ENCODE results near the gene MT1A.
"Not testable (repeated sequence)": the region's sequence is repeated elsewhere in the genome, so short reads cannot be mapped to it uniquely, and the experiment has no call there.

MT1A gene

DNA sequence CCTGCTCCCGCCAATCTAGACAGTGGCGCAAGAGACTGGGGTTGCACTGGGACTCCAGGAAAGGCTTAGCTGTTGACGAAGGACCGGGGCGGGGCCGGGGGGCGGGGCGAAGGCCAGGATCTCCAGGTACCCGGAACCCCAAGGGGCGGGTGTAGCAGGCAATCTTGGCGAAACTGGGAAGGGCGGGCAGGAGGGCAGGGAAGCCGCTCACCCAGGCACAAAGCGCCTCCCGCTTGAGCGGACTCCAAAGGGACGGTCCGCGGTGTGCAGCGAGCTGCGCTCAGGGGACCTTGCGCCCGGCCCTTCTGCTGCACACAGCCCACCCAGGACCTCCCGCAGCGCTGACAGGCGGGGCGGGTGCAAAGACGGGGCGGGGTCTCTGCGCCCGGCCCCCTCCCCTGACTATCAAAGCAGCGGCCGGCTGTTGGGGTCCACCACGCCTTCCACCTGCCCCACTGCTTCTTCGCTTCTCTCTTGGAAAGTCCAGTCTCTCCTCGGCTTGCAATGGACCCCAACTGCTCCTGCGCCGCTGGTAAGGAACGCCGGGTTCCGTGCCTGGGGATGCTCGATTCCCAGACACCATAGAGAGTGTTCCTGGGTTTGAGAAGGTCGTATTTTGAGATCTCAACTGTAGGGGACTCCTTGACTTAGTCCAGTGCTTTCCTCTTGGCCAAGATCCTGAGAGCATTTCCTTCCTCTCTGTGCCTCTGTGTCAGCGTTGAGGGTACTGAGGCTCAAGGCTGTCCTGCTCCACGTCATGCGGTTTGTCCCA lies 19.3 kb downstream of the MT1A start, which contains the start of gene MT1F:
Gene MT1F (plus strand): TSS at position 405 of the 772 bp plus-strand sequence. CDS start 100 bp downstream, at position 505.
- DNase-seq (ENCODE audit: low read depth): no peak

DNA sequence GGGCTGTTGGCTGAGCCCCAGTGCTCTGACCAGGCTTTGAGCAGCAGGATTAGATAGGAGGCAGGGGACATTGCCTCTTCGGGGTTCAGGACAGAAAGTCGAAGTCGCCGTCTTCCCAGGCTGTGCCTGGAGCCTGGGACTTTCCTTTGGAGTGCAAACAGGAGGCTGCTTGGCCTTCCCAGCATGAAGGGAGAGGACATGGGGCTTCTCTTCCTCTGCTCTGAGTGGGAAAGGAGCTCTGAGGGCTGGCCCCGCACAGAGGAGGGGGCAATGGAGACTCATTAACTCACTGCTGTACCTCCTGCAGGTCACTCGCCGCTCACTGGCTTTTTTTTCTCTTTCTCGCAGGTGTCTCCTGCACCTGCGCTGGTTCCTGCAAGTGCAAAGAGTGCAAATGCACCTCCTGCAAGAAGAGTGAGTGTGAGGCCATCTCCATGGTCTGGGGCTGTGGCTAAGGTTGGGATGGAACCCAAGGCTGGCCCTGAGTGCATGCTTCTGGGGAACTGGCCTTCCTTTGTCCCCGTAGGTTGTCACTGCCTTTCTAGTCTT lies 19.9 kb downstream of the MT1A start:
- no peak for DNase-seq (ENCODE audit: low read depth)

DNA sequence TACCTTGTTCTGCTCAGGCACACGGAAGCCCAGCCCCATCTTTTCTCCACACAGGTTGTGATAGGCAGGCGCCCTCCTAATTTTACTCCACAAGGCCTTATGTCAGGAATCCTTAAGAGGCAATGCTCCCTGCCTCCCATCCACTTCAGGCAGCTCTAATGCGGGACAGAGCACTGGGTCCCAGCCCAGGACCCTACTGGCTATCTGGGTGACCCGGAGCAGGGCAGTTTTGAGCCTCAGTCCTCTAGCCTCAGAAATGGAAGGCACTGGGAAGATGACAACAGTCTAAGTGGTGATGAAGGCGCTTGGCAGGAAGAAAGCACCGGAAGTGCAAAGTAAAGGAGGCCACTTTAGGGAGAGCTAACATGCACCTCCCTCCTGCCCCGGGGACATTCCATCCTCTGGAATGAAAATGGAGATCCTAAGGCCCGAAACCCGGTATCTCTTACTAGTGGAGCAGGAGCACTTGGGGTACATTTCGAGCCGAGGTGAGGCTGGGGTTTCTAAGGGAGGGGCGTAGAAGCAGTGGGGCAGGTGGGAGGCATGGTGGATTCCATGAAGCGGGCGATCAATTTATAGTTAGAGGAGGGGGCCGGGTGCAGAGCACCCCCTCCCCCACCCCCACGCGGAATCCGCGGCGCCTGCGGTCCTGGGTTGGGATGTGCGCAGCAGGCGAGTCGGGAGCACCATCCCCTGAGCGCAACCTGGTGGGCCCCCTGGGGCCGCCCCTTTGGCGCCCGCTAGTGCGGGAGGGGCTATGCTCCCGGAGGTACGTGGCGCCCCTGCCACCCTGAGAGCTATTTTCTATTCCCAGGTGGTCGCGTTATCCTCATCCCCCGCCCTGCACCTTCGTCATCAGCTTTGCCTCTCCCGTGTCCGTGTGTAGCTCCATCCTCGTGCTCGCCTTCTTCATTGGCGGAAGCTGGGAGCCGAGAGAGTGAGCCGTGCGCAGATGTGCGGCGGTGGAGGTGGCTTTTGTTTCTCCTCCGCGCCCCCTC lies 24.2 kb downstream of the MT1A start:
- no peak for DNase-seq (ENCODE audit: low read depth)

DNA sequence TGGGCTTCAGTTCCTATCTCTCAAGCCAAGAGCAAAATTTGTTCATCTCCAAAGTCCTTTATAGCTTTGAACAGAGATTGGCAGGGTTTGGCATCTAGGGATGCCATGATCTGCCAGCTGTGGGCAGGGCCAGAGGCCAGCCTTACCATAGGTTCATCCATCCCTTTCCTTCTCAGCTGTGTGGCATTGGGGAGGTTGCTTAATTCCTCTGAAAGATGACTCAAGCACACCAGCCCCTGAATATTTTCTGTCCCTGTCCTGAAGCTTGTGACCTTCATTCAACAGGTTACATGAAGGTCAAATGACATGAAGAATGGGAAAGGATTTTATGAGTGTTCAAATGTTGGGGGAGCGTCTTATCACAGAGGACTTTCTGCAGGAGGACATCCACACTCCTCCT lies 26.0 kb downstream of the MT1A start:
- DNase-seq (ENCODE audit: low read depth): no peak

DNA sequence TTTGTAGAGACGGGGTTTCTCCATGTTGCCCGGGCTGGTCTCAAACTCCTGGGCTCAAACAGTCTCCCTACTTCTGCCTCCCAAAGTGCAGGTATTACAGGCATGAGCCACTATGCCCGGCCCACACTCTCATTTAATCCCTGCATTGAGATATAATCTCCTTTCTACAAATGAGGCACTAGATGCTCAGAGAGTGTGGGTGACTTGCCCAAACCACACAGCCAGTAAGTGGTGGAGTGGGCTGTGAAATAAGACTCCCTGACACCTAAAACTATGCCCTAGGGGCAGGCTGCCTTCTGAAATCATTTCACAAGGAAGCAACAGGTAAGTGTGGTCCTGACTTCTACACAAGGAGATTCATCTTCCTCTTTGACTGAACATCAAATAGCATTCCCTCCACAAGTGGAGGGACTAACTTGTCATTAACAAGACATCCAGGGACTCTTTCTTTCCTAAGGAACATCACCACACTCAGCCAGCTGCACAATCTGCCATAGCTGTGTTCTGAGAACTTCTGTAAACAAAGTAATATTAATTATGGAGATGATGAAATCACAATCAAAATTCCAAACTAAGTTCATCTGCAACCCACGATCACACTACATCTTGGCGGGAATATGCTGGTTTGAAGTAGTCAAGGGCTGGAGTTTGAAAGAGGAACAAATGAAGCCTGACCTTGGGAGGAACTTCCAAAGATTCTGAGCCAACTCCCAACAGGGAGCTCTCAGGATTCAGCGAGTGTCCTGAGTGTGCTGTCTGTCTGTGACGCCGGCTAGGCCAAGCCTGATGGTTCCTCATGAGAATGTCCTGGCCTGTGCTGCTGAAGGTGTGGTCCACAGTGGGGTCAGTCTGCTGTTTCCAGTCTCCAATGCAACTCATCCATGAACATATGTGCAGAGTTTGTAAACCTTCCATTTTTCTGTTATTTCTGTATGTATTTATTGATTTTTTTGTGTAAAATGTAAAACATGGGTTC lies 27.1 kb downstream of the MT1A start:
- DNase-seq (ENCODE audit: low read depth): not testable (repeated sequence)

DNA sequence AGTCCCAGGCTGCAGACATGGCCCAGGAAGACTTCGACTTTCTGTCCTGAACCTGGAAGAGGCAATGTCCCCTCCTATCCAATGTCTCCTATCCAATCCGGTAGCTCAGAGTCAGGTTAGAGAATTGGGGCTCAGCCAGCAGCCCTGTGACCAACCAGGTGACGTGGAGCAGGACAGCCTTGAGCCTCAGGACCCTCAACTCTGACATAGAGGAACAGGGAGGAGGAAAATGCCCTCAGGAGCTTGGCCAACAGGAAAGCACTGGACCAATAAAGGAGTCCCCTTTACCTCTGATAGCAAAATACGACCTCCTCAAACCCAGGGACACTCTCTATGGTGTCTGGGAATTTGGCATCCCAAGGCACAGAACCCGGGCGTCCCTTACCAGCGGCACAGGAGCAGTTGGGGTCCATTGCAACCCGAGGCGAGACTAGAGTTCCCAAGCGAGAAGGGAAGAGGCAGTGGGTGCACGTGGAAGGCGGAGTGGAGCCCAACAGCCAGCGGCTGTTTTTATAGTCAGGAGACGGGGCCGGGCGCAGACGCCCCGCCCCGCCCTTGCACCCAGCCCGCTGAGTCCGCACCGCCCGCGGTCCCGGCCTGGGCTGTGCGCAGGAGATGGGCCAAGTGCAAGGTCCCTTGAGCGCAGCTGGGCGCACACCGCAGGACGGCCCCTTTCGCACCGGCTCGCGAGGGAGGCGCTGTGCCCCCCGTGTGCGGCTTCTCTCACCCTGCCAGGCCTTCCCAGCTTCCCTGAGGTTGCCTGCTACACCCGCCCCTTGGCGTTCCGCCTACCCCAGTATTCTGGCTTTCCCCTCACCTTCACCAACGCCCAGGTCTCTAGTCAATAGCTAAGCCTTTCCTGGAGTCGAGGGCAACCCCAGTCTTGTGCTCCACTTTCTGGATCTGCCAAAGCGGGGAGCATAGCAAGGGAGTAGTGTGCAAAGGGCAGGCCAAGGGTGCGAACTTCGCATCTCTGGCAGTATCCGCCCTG lies 29.4 kb downstream of the MT1A start, which contains the start of gene MT1G:
Gene MT1G (minus strand): TSS at position 485 of the 991 bp plus-strand sequence. CDS start 72 bp downstream, at position 413.
- no peak for DNase-seq (ENCODE audit: low read depth)

DNA sequence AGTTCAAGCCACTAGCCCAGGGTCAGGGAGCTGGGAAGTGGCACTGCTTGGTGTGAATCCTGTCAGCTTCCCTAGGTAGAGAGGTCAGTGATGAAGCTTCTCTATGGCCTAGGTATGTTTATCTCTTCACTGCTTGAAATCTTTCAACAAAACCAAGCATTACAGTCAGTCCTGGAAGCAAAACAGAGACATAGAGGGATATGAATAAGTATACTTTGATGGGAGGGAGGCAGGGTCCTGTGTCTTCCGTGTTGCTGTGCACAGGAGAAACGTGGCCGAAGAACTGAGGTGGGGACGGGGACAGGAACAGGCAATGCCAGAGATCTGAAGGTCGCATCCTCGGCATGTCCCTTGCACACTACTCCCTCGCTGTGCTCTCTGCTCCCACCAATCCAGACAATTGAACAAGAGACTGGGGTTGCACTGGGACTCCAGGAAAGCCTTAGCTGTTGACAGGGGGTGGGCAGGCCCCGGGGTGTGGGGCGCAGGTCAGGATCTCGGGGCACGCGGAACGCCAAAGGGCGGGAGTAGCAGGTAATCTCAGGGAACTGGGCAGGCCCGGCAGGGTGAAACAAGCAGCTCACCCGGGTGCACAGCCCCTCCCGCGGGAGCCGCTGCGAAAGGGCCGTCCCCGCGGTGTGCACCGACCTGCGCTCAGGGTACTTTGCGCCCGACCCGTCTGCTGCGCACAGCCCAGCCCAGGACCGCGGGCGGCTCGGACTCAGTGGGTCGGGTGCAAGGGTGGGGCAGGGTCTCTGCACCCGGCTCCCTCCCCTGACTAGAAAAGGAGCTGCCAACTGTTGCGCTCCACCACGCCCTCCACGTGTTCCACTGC lies 30.8 kb downstream of the MT1A start, which contains the start of gene MT1H:
Gene MT1H (plus strand): TSS at position 810 of the 835 bp plus-strand sequence. CDS start 71 bp downstream, outside the sequence.
- DNase-seq (ENCODE audit: low read depth): no peak

DNA sequence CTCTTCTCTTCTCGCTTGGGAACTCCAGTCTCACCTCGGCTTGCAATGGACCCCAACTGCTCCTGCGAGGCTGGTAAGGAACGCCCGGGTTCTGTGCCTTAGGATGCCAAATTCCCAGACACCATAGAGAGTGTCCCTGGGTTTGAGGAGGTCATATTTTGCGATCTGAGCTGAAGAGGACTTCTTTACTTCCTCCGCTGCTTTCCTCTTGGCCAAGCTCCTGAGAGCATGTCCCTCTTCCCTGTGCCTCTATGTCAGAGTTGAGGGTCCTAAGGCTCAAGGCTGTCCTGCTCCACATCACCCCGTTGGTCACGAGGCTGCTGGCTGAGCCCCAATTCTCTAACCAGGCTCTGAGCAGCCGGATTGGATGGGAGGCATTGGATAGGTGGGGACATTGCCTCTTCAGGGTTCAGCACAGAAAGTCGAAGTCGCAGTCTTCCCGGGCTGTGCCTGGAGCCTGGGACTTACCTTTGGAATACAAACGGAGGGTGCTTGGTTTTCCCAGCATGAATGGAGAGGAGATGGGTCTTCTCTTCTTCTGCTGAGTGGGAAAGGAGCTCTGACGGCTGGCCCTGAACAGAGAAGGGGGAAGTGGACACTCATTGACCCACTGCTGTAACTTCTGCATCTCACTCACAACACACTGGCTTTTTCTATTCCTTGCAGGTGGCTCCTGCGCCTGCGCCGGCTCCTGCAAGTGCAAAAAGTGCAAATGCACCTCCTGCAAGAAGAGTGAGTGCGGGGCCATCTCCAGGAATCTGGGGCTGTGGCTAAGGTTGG lies 31.6 kb downstream of the MT1A start:
- DNase-seq (ENCODE audit: low read depth): no peak

DNA sequence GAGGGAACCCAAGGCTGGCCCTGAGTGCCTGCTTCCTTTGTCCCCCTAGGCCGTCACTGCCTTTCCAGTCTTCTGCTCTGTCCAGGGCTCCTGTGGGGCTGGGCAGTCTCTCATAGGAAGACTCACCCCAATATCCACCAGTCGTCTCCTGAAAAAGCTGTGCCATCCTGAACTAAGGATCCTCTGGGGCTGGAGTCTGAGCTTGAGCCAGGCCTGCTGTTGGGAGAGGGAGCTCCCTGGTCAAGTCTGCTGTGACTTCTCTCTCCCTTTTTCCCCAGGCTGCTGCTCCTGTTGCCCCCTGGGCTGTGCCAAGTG lies 32.1 kb downstream of the MT1A start:
- DNase-seq (ENCODE audit: low read depth): no peak

DNA sequence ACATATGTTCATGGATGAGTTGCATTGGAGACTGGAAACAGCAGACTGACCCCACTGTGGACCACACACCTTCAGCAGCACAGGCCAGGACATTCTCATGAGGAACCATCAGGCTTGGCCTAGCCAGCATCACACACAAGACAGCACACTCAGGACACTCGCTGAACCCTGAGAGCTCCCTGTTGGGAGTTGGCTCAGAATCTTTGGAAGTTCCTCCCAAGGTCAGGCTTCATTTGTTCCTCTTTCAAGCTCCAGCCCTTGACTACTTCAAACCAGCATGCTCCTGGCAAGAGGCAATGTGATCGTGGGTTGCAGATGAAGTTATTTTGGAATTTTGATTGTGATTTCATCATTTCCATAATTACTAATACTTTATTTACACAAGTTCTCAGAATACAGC lies 33.2 kb downstream of the MT1A start:
- not testable (repeated sequence) for DNase-seq (ENCODE audit: low read depth)

DNA sequence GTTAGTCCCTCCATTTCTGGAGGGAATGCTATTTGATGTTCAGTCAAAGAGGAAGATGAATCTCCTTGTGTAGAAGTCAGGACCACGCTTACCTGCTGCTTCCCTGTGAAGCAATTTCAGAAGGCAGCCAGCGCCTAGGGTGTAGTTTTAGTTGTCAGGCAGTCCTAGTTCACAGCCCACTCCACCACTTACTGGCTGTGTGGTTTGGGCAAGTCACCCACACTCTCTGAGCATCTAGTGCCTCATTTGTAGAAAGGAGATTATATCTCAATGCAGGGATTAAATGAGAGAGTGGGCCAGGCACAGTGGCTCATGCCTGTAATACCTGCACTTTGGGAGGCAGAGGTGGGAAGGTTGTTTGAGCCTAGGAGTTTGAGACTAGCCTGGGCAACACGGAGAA lies 33.7 kb downstream of the MT1A start:
- DNase-seq (ENCODE audit: low read depth): not testable (repeated sequence)

DNA sequence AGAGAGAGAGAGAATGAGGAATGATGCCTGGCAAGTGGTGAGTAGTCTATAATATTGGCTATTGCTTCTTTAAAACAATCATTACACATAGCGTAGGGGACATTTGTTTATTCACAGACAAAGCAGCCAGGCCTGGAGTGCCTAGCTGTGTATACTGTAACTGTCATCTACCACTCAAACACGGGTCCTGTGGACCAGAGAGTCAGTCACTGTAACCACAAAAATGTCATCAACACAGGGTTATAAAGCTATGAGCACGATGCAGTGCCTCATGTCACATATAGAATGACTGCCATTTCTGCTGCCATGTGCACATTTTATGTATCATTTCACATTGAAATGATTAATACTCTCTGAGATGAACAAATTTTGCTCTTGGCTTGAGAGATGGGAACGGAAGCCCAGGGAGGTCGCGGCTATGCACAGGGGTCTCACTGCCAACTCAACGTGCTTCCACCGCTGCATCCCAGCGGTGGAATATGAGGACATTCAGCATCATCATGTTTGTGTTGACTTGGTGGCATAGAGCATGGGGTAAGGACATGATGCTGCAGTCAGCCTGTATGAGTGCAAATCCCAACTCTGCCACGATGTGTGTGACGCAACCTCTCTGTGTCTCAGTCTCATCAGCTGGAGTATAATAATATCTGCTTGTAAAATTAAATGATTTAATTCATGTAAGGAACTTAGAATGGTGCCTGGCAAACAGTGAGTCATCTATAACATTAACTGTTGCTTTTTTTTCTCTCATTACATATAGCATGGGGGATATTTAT lies 34.5 kb downstream of the MT1A start:
- no peak for DNase-seq (ENCODE audit: low read depth)

DNA sequence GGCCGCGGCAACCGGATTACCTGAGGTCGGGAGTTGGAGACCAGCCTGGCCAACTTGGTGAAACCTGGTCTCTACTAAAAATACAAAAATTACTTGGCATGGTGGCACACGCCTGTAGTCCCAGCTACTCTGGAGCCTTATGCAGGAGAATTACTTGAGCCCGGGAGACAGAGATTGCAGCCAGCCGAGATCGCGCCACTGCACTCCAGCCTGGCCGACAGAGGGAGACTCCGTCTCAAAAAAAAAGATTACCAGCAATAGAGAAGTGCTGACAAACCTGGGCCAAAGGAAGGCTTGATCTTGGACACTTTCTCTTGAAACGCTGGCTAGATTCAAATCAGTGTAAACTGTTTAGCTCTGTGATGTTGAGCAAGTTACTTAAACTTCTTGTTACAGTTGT lies 35.5 kb downstream of the MT1A start:
- no peak for DNase-seq (ENCODE audit: low read depth)

DNA sequence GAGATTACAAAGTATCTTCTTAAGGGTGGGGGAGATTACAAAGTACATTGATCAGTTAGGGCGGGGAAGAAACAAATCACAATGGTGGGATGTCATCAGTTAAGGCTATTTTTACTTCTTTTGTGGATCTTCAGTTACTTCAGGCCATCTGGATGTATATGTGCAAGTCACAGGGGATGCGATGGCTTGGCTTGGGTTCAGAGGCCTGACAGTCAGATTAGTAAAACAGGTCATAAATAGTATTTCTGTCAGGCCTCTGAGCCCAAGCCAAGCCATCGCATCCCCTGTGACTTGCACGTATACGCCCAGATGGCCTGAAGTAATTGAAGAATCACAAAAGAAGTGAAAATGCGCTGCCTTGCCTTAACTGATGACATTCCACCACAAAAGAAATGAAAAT lies 36.1 kb downstream of the MT1A start:
- not testable (repeated sequence) for DNase-seq (ENCODE audit: low read depth)

DNA sequence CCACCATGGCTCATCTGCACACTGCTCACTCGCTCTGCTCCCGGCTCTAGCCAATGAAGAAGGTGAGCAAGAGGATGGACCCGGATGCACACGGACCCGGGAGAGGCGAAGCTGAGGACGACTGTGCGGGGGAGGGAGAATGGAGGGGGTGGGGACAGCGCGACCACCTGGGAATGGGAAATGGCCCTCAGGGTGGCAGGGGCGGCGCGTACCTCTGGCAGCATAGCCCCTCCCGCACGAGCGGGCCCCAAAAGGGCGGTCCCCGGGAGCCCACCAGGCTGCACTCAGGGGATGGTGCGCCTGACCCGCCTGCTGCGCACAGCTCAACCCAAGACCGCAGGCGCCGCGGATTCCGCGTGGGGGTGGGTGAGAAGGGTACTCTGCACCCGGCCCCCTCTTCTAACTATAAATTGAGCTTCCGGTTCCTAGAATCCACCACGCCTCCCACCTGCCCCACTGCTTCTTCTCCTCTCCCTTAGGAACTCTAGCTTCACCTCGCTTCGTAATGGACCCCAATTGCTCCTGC lies 37.3 kb downstream of the MT1A start:
- no peak for DNase-seq (ENCODE audit: low read depth)

DNA sequence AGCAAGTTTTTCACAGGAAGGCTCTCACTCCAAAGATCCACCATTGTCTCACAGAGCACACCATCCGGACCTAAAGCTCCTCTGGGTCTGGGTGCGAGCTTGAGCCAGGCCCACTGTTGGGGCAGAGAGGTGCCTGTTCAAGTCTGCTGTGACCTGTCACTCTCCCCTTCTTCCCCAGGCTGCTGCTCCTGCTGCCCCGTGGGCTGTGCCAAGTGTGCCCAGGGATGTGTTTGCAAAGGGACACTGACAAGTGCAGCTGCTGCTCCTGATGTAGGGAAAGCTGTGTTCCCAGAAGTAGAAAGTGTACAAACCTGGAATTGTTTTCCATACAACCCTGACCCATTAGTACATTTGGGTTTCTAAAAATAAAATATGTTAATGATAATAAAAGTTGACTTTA lies 39.0 kb downstream of the MT1A start:
- DNase-seq (ENCODE audit: low read depth): no peak

DNA sequence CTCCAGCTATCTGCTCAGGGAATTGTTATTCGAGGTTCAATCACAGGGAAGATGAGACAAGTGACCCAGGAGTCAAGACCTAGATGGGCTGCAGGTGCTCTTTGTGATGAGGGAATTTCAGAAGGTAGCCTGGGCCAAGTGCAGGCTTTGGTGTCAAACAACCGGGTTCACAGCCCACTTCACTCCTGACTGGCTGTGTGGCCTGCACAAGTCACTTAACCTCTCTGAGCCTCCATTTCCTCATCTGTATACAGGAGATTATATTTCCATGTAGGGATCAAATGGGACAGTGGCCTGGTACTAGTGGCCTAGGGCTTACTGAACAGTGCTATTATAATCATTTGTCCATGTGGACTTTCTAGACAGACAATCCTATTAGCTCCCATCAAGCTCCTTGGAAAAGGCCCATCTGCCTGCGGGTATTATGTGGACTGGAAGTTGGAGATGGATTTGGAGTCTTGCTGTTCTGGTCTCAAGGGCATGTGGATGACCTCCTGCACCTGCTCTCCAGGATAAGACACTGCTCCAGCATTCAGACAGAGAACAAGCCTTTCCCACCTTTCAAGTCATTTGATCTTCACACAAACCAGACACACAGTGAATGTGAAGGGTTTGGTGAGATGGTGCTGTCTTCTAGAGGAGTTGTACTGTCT lies 40.7 kb downstream of the MT1A start:
- DNase-seq (ENCODE audit: low read depth): no peak

Measured in HS-27A (cell line).